D341Med (cell line): ENCODE results near the gene THADA.

Experiments used
- DNase-seq: peaks from one replicate; pipeline ENCODE4 v3.0.0; 2012; ENCODE audit warnings: low spot score

THADA gene

GRCh38 chr2:43444989-43445645 is 150.7 kb downstream of the THADA start:
- no peak for DNase-seq

- DNase-seq, result no peak
Measured at GRCh38 chr2:43443282-43443681, 152.6 kb downstream of the THADA start.

- DNase-seq, result no peak
Measured at GRCh38 chr2:43441195-43441594, 154.6 kb downstream of the THADA start.

- DNase-seq, result no peak
Measured at GRCh38 chr2:43438858-43439655, 156.8 kb downstream of the THADA start.

- DNase-seq, result no peak
Measured at GRCh38 chr2:43438342-43438741, 157.5 kb downstream of the THADA start.

GRCh38 chr2:43437363-43437762 is 158.5 kb downstream of the THADA start:
- DNase-seq, result no peak

GRCh38 chr2:43436431-43436830 is 159.4 kb downstream of the THADA start:
- DNase-seq, result no peak

GRCh38 chr2:43435746-43436145 is 160.1 kb downstream of the THADA start:
- no peak for DNase-seq

- DNase-seq, result no peak
Measured at GRCh38 chr2:43430489-43430888, 165.3 kb downstream of the THADA start.

GRCh38 chr2:43429369-43429768 is 166.5 kb downstream of the THADA start:
- DNase-seq, result no peak

GRCh38 chr2:43427032-43427424 is 168.8 kb downstream of the THADA start:
- DNase-seq, result no peak

GRCh38 chr2:43426305-43427031 is 169.4 kb downstream of the THADA start:
- no peak for DNase-seq

- DNase-seq, result no peak
Measured at GRCh38 chr2:43425659-43426058, 170.2 kb downstream of the THADA start.

GRCh38 chr2:43424262-43425207 is 171.3 kb downstream of the THADA start:
- DNase-seq, result no peak

GRCh38 chr2:43423941-43424261 is 171.9 kb downstream of the THADA start:
- DNase-seq, result no peak

- DNase-seq, result no peak
Measured at GRCh38 chr2:43421194-43421593, 174.6 kb downstream of the THADA start.

- DNase-seq, result no peak
Measured at GRCh38 chr2:43420389-43420801, 175.4 kb downstream of the THADA start.

- no peak for DNase-seq
Measured at GRCh38 chr2:43419876-43420275, 176.0 kb downstream of the THADA start.

- DNase-seq, result no peak
Measured at GRCh38 chr2:43419243-43419642, 176.6 kb downstream of the THADA start.

- DNase-seq, result no peak
Measured at GRCh38 chr2:43418680-43419079, 177.2 kb downstream of the THADA start.

GRCh38 chr2:43417300-43417699 is 178.5 kb downstream of the THADA start:
- no peak for DNase-seq

GRCh38 chr2:43415592-43415991 is 180.2 kb downstream of the THADA start:
- DNase-seq, result no peak
